Prostate gland (tissue), 2 donors: ENCODE results near the gene ATG101.
A peak's percentile ranks its signal among the peaks of the same experiment; 100 is the strongest.

Experiments used
- CTCF ChIP-seq, 4 experiments: fragments of 200-600 bp in 2 of 4; fragments of 450-650 bp in 2 of 4; sonication (generic) in 2 of 4; IDR thresholded peaks; 1 replicate in 3 of 4; 2 replicates in 1 of 4; pipeline ENCODE4 v1.5.1; 2016 to 2019; ENCODE audit warnings: antibody characterized with exemption in 4 of 4, mild to moderate bottlenecking in 2 of 4, moderate library complexity in 2 of 4
- POLR2A ChIP-seq: fragments of 450-650 bp; IDR thresholded peaks from one replicate; pipeline ENCODE4 v1.6.1; 2016; ENCODE audit warnings: antibody characterized with exemption, mild to moderate bottlenecking
- POLR2AphosphoS5 ChIP-seq: sonication (generic); formaldehyde crosslinking; IDR thresholded peaks from one replicate; pipeline ENCODE4 v1.6.1; 2017; ENCODE audit warnings: antibody characterized with exemption

- TF ChIP-seq CTCF (IDR thresholded peaks at IDR 0.05) (peak; percentile 85 to 97 (median 96)), POLR2A (no peak), POLR2AphosphoS5 (peak; percentile 48)
Observed at GRCh38 chr12:52082988-52083637, 13.3 kb downstream of the ATG101 start.
